Activated B cell treated with CpG ODN at 0.5 μM for 24 hours (primary cell): ENCODE data around the gene KLHDC8A. TPM values are rescaled to one million over a fixed set of nuclear protein-coding genes. Genes with fewer than 3 reads are reported as not detected.
A peak's percentile ranks its signal among the peaks of the same experiment; 100 is the strongest.

Experiments
- ATAC-seq: fragments of 200-7000 bp; cut with Tn5 transposase; one replicate; pipeline ENCODE4 v1.10.0; 2021; ENCODE audit warnings: low read depth, mild to moderate bottlenecking, moderate library complexity
- CTCF ChIA-PET: fragments of 350-600 bp; sonication (Branson Sonifier 250); formaldehyde crosslinking; loops from one replicate; lab custom pipeline; 2021; ENCODE audit warnings: antibody characterized with exemption; lab: Charles Lee
- POLR2A ChIA-PET: fragments of 350-600 bp; sonication (Branson Sonifier 250); formaldehyde crosslinking; loops from one replicate; lab custom pipeline; 2021; ENCODE audit warnings: antibody characterized with exemption; lab: Charles Lee
- DNase-seq: peaks from one replicate; pipeline ENCODE4 v3.0.0; 2022
- H3K27ac Mint-ChIP-seq: one replicate; pipeline ENCODE4 v1.8.0; 2020; ENCODE audit warnings: mixed read lengths
- H3K27me3 Mint-ChIP-seq: one replicate; pipeline ENCODE4 v1.8.0; 2021; ENCODE audit warnings: mixed read lengths
- H3K36me3 Mint-ChIP-seq: one replicate; pipeline ENCODE4 v1.8.0; 2021; ENCODE audit warnings: low read depth, mixed read lengths
- H3K4me1 Mint-ChIP-seq: one replicate; pipeline ENCODE4 v1.8.0; 2021; ENCODE audit warnings: mixed read lengths
- H3K4me3 Mint-ChIP-seq: one replicate; pipeline ENCODE4 v1.8.0; 2020; ENCODE audit warnings: mild to moderate bottlenecking, mixed read lengths
- H3K9me3 Mint-ChIP-seq: one replicate; pipeline ENCODE4 v1.8.0; 2020; ENCODE audit warnings: mixed read lengths
- intact Hi-C: fragments of 100-400 bp; cut with micrococcal nuclease; formaldehyde crosslinking; loops from one replicate; pipeline ENCODE4 v1.15.1; 2024
- total RNA-seq: library from RNA; stranded (reverse); gene quantifications from 2 replicates; pipeline ENCODE4 v1.2.3, GENCODE V29; 2022
- TF ChIP-seq, protein P1 (sequence below): fragments of 200-600 bp; IDR thresholded peaks from one replicate; pipeline ENCODE4 v1.8.0; 2022; ENCODE audit warnings: antibody characterized with exemption, mild to moderate bottlenecking

KLHDC8A gene
- total RNA-seq, 1 donor from 2014 or later = 0.07 TPM

DNA sequence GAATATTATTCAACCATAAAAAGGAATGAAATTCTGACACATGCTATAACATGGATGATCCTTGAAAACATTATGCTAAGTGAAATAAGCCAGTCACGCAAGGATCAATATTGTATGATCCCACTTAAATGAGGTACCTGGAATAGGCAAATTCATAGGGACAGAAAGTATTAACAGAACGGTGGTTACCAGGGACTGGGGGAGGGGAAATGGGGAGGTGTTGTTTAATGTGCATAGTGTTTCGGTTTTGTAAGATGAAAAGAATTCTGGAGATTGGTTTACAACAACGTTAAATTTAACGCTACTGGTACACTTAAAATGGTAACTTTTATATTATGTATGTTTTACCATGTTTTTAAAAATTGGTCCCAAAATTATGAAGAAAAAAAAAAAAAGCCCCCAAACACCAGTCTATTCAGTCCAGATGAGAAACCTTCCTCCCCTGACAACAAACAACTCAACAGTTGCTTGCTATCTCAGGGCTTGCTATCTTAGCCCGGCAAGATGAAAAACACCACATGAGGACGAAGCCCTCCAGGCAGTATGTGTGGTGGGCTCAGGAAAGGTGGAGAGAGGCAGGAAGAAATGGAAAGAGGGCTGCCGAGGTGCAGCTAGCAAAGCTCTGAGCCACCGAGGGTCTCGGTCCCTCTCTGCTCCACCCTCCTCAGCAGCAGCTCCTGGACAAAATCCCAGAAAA is 43.7 kb downstream of the KLHDC8A start:
- Mint-ChIP-seq H3K36me3 (peaks cover 55% of the 10 kb centered on the region), H3K27ac (peak overlapping the region; percentile 98), H3K27me3 (no peaks in the 10 kb centered on the region), H3K4me1 (peaks cover 94% of the 10 kb centered on the region), H3K9me3 (no peaks in the 10 kb centered on the region), H3K4me3 (peak overlapping the region; percentile 85)
- ChIA-PET POLR2A (interaction anchor here (0.5 to 24.9 kb wide), 9 partner anchors 11 to 1992 kb away, joined by 3 to 1622 read pairs (median 5); partner anchors contain the start of genes NUAK2 and RBBP5), CTCF (interaction anchor here (1.0 to 11.2 kb wide), 6 partner anchors 9 to 172 kb away, joined by 3 to 139 read pairs (median 16); partner anchors contain the start of gene NUAK2)
- no peak for ATAC-seq
- DNase-seq = no peak
- TF ChIP-seq, protein P1, sequence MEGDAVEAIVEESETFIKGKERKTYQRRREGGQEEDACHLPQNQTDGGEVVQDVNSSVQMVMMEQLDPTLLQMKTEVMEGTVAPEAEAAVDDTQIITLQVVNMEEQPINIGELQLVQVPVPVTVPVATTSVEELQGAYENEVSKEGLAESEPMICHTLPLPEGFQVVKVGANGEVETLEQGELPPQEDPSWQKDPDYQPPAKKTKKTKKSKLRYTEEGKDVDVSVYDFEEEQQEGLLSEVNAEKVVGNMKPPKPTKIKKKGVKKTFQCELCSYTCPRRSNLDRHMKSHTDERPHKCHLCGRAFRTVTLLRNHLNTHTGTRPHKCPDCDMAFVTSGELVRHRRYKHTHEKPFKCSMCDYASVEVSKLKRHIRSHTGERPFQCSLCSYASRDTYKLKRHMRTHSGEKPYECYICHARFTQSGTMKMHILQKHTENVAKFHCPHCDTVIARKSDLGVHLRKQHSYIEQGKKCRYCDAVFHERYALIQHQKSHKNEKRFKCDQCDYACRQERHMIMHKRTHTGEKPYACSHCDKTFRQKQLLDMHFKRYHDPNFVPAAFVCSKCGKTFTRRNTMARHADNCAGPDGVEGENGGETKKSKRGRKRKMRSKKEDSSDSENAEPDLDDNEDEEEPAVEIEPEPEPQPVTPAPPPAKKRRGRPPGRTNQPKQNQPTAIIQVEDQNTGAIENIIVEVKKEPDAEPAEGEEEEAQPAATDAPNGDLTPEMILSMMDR = no peak
- intact Hi-C loops = loop anchor here (1.0 to 10.0 kb wide), 7 partner anchors 8 to 1612 kb away; partner anchors contain the start of genes FCMR, MDM4, NUAK2 and RBBP5

DNA sequence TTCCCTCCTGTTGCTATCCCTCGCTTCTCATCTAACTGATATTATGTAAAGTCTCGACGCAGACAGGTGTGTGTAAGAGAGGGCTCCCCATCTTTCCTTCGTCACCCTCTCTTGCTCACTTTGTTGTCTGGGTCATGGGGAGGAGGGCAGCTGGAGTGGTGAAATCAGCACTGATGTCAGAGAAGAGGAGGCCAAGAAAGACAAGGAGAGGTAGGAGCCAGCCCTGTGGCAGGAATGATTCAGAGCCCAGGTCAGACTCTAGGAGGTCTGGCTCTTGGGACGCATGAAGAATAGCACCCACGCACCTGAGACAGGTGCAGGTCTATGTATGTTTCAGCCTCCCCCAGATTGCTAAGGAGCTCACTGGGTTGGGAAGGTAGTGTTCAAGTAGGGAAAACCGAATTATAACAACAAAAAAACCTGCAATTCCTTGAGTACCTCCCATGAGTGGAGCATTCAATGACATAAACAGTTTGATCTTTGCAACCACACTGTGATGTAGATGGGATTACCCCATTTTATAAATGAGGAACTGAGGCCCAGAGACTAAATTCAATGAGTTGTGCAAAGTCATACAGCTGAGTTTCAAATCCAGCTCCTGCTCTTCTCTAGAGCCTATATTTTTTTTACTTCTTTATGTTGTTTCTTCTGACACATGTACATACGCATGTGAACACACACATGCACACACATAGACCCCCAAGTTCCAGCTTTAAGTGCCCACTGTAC is 45.6 kb downstream of the KLHDC8A start:
- intact Hi-C loops = loop anchor here (1.0 to 10.0 kb wide), 6 partner anchors 10 to 1614 kb away; partner anchors contain the start of genes FCMR, MDM4, RBBP5 and RHEX
- DNase-seq (no peak), ATAC-seq (peak; percentile 30)
- Mint-ChIP-seq H3K4me3 (peak overlapping the region; percentile 76), H3K27ac (peak overlapping the region; percentile 98), H3K9me3 (no peaks in the 10 kb centered on the region), H3K27me3 (no peaks in the 10 kb centered on the region), H3K4me1 (peaks cover 84% of the 10 kb centered on the region), H3K36me3 (peaks cover 64% of the 10 kb centered on the region)
- POLR2A ChIA-PET = interaction anchor here (1.0 to 24.9 kb wide), 6 partner anchors 8 to 24 kb away, joined by 3 to 1622 read pairs (median 10); partner anchors contain the start of gene NUAK2
- CTCF ChIA-PET = interaction anchor here (1.0 to 11.2 kb wide), 8 partner anchors 10 to 43 kb away, joined by 3 to 139 read pairs (median 4); partner anchors contain the start of gene NUAK2
- TF ChIP-seq, protein P1 = no peak

DNA sequence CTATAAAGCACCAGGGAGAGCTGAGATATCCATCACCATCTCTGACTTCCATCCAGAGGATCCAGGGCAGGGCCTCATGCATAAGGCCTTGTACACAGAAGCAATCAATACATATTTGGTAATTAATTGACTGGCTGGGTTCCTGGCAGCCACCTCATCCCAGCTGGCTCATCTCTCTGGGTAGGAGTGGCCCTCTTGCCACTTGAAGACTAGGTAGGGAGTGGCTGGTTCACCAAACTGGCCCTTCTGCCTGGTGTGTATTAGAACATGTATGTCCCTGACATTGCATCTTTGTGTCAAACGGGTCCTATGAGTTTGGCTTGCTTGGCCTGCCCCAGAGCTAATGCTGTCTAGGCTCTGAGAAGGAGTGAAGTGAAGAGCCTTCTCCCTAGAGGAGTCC is 47.0 kb downstream of the KLHDC8A start:
- intact Hi-C loops = loop anchor here (2.0 to 10.0 kb wide), 5 partner anchors 15 to 1615 kb away; partner anchors contain the start of genes FCMR, MDM4, RBBP5 and RHEX
- Mint-ChIP-seq H3K4me1 (peaks cover 76% of the 10 kb centered on the region), H3K36me3 (peaks cover 76% of the 10 kb centered on the region), H3K27ac (peak overlapping the region; percentile 98), H3K9me3 (no peaks in the 10 kb centered on the region), H3K4me3 (no peak overlapping the region), H3K27me3 (no peaks in the 10 kb centered on the region)
- ATAC-seq = no peak
- ChIA-PET POLR2A (interaction anchor here (1.2 to 24.9 kb wide), 4 partner anchors 9 to 348 kb away, joined by 4 to 1622 read pairs (median 23); partner anchors contain the start of gene NUAK2), CTCF (interaction anchor here (11.2 kb wide), 1 partner anchor 34 kb away, joined by 139 read pairs; no protein-coding TSS in a partner anchor)
- DNase-seq = no peak
- TF ChIP-seq, protein P1 = no peak

DNA sequence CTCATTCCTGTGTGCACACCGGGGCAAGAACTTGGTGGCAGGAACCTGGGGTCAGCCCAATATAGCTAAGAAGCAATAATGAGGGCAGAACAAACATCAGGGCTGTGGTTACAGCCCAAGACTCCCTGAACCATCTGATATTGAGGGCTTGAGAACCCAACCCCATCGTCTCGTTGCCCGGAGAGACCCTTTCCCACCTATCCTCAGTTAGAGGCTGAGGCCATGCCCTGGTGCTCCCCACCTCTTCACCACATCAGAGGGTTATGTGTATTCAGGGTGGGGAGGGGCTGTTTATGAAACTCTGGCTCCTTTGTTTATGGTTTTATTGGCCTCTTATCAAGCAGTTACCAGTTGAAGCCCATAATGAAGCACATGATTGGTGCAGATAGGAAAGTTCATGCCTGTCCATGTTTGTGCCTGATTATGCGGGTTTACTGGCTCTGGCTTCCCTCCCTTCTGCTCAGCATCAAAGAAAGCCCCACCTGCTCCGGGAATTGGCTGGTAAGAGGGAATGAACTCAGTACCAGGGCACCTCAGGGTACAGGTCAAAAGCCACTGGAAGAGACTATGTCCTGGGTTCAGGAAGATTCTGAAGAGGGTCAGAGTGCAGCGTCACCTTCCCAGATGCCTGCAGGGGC is 49.7 kb downstream of the KLHDC8A start:
- no peak for ATAC-seq

More for the DNA sequence above, 49.7 kb downstream of the KLHDC8A start:
- Mint-ChIP-seq H3K9me3 (no peaks in the 10 kb centered on the region), H3K27me3 (no peaks in the 10 kb centered on the region), H3K4me3 (no peak overlapping the region), H3K36me3 (peaks cover 92% of the 10 kb centered on the region), H3K27ac (peak overlapping the region; percentile 56), H3K4me1 (peaks cover 60% of the 10 kb centered on the region)
- intact Hi-C loops = no loop called here
- CTCF ChIA-PET = interaction anchor here (1.1 to 1.8 kb wide), 2 partner anchors 18 to 33 kb away, joined by 3 to 5 read pairs; no protein-coding TSS in a partner anchor
- no peak for DNase-seq
- TF ChIP-seq, protein P1 = no peak
- POLR2A ChIA-PET = interaction anchor here (24.9 kb wide), 1 partner anchor 20 kb away, joined by 1622 read pairs; no protein-coding TSS in a partner anchor
